SK-N-MC (cell line): ENCODE measurements around the gene TMEM164.

ENCODE experiments used
- EZH2 ChIP-seq: fragments of 200-600 bp; sonication (generic); IDR thresholded peaks from one replicate; pipeline ENCODE4 v1.6.1; 2017; ENCODE audit warnings: antibody characterized with exemption
- FOXP2 ChIP-seq: optimal IDR thresholded peaks from 2 replicates; pipeline ENCODE3; 2011; ENCODE audit warnings: mild to moderate bottlenecking, moderate library complexity; ENCODE audit not compliant: insufficient read depth; ENCODE audit errors: extremely low read length, control extremely low read depth
- POLR2AphosphoS5 ChIP-seq: IDR thresholded peaks from 2 replicates; pipeline ENCODE4 v1.6.1; 2012; ENCODE audit warnings: mild to moderate bottlenecking, low read depth, low read length, borderline replicate concordance

GRCh38 chrX:110208092-110208491 is 205.2 kb downstream of the TMEM164 start:
- TF ChIP-seq EZH2 = no peak
- TF ChIP-seq POLR2AphosphoS5 = no peak
- no peak for TF ChIP-seq FOXP2
